CD14-positive monocyte (primary cell): ENCODE measurements around the gene CACNA1C. TPM values are rescaled to one million over a fixed set of nuclear protein-coding genes. Genes with fewer than 3 reads are reported as not detected.

ENCODE experiments used
- DNase-seq, 3 donors: peaks; one replicate each; pipeline ENCODE4 v3.0.0-alpha.2; 2011 to 2022
- H2AFZ ChIP-seq: 2 replicates; pipeline ENCODE4 v1.6.0; 2012; ENCODE audit warnings: mild to moderate bottlenecking, low read depth, low read length, inconsistent platforms; ENCODE audit not compliant: insufficient read depth, poor library complexity, severe bottlenecking
- H3K27ac ChIP-seq, 2 donors: 1 replicate in 1 of 2; 2 replicates in 1 of 2; pipeline ENCODE4 v1.5.1; 2012 to 2013; ENCODE audit warnings: low read length in 2 of 2, control low read depth in 1 of 2, inconsistent platforms in 1 of 2, low read depth in 1 of 2, mild to moderate bottlenecking in 1 of 2
- H3K27me3 ChIP-seq, 2 donors: one replicate each; pipeline versions ENCODE4 v1.6.0 to v1.6.1; 2011 to 2013; ENCODE audit warnings: low read length in 2 of 2; ENCODE audit not compliant: control insufficient read depth in 2 of 2, insufficient read depth in 2 of 2
- H3K36me3 ChIP-seq, 2 donors: replicated peaks in 1 of 2; 1 replicate in 1 of 2; 2 replicates in 1 of 2; pipeline versions ENCODE4 v1.5.1 to v1.6.1; 2012 to 2013; ENCODE audit warnings: low read length in 2 of 2, control low read depth in 1 of 2, inconsistent platforms in 1 of 2, mild to moderate bottlenecking in 1 of 2; ENCODE audit not compliant: insufficient read depth in 2 of 2, control insufficient read depth in 1 of 2
- H3K4me1 ChIP-seq, 2 donors: 1 replicate in 1 of 2; 2 replicates in 1 of 2; pipeline versions ENCODE4 v1.5.1 to v1.6.1; 2012 to 2013; ENCODE audit warnings: low read length in 2 of 2, control low read depth in 1 of 2, inconsistent platforms in 1 of 2, mild to moderate bottlenecking in 1 of 2, moderate library complexity in 1 of 2; ENCODE audit not compliant: insufficient read depth in 2 of 2, control insufficient read depth in 1 of 2
- H3K4me2 ChIP-seq: replicated peaks from 2 replicates; pipeline ENCODE3; 2012; ENCODE audit warnings: low read length, moderate library complexity, mild to moderate bottlenecking; ENCODE audit not compliant: poor library complexity, severe bottlenecking; ENCODE audit errors: extremely low read depth
- H3K4me3 ChIP-seq, 3 experiments: fragments of 200-600 bp in 1 of 3; sonication (generic) in 1 of 3; replicated peaks in 1 of 3; 1 replicate in 2 of 3; 2 replicates in 1 of 3; pipeline ENCODE4 v1.5.1; 2011 to 2013; ENCODE audit warnings: low read length in 3 of 3, mild to moderate bottlenecking in 3 of 3, control low read depth in 2 of 3, low read depth in 2 of 3, inconsistent platforms in 1 of 3, moderate library complexity in 1 of 3
- H3K79me2 ChIP-seq: 2 replicates; pipeline ENCODE4 v1.6.0; 2012; ENCODE audit warnings: mild to moderate bottlenecking, control low read depth, inconsistent platforms, low read length, moderate library complexity; ENCODE audit not compliant: insufficient read depth
- H3K9ac ChIP-seq: 2 replicates; pipeline ENCODE4 v1.6.0; 2017; ENCODE audit warnings: low read length, mild to moderate bottlenecking; ENCODE audit not compliant: insufficient read depth, poor library complexity, severe bottlenecking
- H3K9me3 ChIP-seq, 2 donors: replicated peaks in 1 of 2; 1 replicate in 1 of 2; 2 replicates in 1 of 2; pipeline versions ENCODE4 v1.5.1 to v1.6.1; 2012 to 2013; ENCODE audit warnings: low read length in 2 of 2, control low read depth in 1 of 2; ENCODE audit not compliant: control insufficient read depth in 1 of 2, insufficient read depth in 1 of 2
- H4K20me1 ChIP-seq: 2 replicates; pipeline ENCODE4 v1.6.0; 2012; ENCODE audit warnings: mild to moderate bottlenecking, low read length, control low read depth, moderate library complexity; ENCODE audit not compliant: insufficient read depth
- H3K27ac Mint-ChIP-seq, 7 donors: one replicate each; pipeline ENCODE4 v1.8.0; 2020; ENCODE audit warnings: mild to moderate bottlenecking in 7 of 7, mixed read lengths in 7 of 7, moderate library complexity in 6 of 7, inconsistent platforms in 2 of 7
- H3K27me3 Mint-ChIP-seq, 3 donors: one replicate each; pipeline ENCODE4 v1.8.0; 2021 to 2022; ENCODE audit warnings: low read depth in 3 of 3, mild to moderate bottlenecking in 3 of 3, mixed read lengths in 3 of 3, moderate library complexity in 3 of 3, inconsistent platforms in 1 of 3
- H3K36me3 Mint-ChIP-seq, 2 donors: one replicate each; pipeline ENCODE4 v1.8.0; 2020; ENCODE audit warnings: mixed read lengths in 2 of 2, inconsistent platforms in 1 of 2, mild to moderate bottlenecking in 1 of 2
- H3K4me1 Mint-ChIP-seq: one replicate; pipeline ENCODE4 v1.8.0; 2020; ENCODE audit warnings: mild to moderate bottlenecking, mixed read lengths
- H3K4me3 Mint-ChIP-seq, 2 donors: one replicate each; pipeline ENCODE4 v1.8.0; 2020; ENCODE audit warnings: mild to moderate bottlenecking in 2 of 2, mixed read lengths in 2 of 2, moderate library complexity in 1 of 2
- H3K9me3 Mint-ChIP-seq, 7 donors: one replicate each; pipeline ENCODE4 v1.8.0; 2020 to 2022; ENCODE audit warnings: mixed read lengths in 7 of 7, mild to moderate bottlenecking in 6 of 7, moderate library complexity in 6 of 7, inconsistent platforms in 2 of 7
- CTCF ChIP-seq: fragments of 200-600 bp; IDR thresholded peaks from one replicate; pipeline ENCODE4 v1.8.0; 2022; ENCODE audit warnings: antibody characterized with exemption, mild to moderate bottlenecking
- WGBS: methylation state at CpG from one replicate; pipeline ENCODE4 v1.1.5; 2013; ENCODE audit warnings: missing lambda C conversion rate; ENCODE audit not compliant: insufficient coverage; 5-methylcytosine and 5-hydroxymethylcytosine counted together
- intact Hi-C, 2 donors: fragments of 100-400 bp; cut with micrococcal nuclease; formaldehyde crosslinking; loops; one replicate each; pipeline versions ENCODE4 v1.15.0 to v1.15.1; 2023
- polyA plus RNA-seq, 3 donors: library from polyadenylated mRNA; depleted of rRNA in 1 of 3; unstranded in 2 of 3; stranded (reverse) in 1 of 3; fragments of 300-500 nt in 2 of 3; fragments of >200 nt in 1 of 3; fragmentation: Illumina TruSeq in 2 of 3; gene quantifications; 1 replicate in 2 of 3; 2 replicates in 1 of 3; pipeline ENCODE4 v1.2.3, GENCODE V29; 2012 to 2021

Gene CACNA1C
- polyA plus RNA-seq, 3 donors: not detected

GRCh38 chr12:2061402-2061801, 8.6 kb downstream of the CACNA1C start:
- H3K27me3 ChIP-seq: peaks cover 4 to 8% of the 10 kb centered on the region in 2 donors
- H3K9ac ChIP-seq: peak overlapping the region; percentile 1
- H3K9me3 Mint-ChIP-seq: peaks cover 0 to 2% (median 0%) of the 10 kb centered on the region in 7 donors
- H2AFZ ChIP-seq: no peak overlapping the region
- no peak overlapping the region for H3K4me3 Mint-ChIP-seq
- TF ChIP-seq CTCF: no peak
- peaks cover 11% of the 10 kb centered on the region for H3K4me1 Mint-ChIP-seq
- H3K4me2 ChIP-seq: no peak overlapping the region
- intact Hi-C loops: no loop called here
- no peak overlapping the region for H3K27ac ChIP-seq
- H3K36me3 ChIP-seq: no peaks in the 10 kb centered on the region
- no peak overlapping the region for H3K27ac Mint-ChIP-seq
- peaks cover 8 to 11% of the 10 kb centered on the region in 2 donors for H3K4me1 ChIP-seq
- H3K27me3 Mint-ChIP-seq: peaks cover 13 to 28% (median 16%) of the 10 kb centered on the region in 3 donors
- H3K36me3 Mint-ChIP-seq: no peaks in the 10 kb centered on the region
- no peaks in the 10 kb centered on the region for H3K9me3 ChIP-seq
- H3K4me3 ChIP-seq: no peak overlapping the region
- WGBS: 97% methylated on average over 4 of the region's 6 CpGs
- H3K79me2 ChIP-seq: no peaks in the 10 kb centered on the region
- no peak for DNase-seq
- no peaks in the 10 kb centered on the region for H4K20me1 ChIP-seq

- peak overlapping the region; percentile 42 for H3K4me2 ChIP-seq
- no peak for DNase-seq
Observed at GRCh38 chr12:2064071-2064507, 11.3 kb downstream of the CACNA1C start.

More at GRCh38 chr12:2064071-2064507, 11.3 kb downstream of the CACNA1C start:
- TF ChIP-seq CTCF: no peak
- intact Hi-C loops: no loop called here
- H3K9me3 ChIP-seq: peaks cover 2 to 6% of the 10 kb centered on the region in 2 donors
- Mint-ChIP-seq H3K4me3 (peak overlapping the region; percentile 50 to 84), H3K27me3 (peaks cover 3 to 15% (median 5%) of the 10 kb centered on the region in 3 donors), H3K27ac (peak overlapping the region in 2 of 7 donors; percentile 10 to 66), H3K9me3 (peaks cover 0 to 8% (median 3%) of the 10 kb centered on the region in 7 donors), H3K4me1 (peaks cover 11% of the 10 kb centered on the region), H3K36me3 (no peaks in the 10 kb centered on the region)
- WGBS: 0% methylated on average over 4 of the region's 5 CpGs
- no peaks in the 10 kb centered on the region for H3K36me3 ChIP-seq
- peaks cover 8 to 11% of the 10 kb centered on the region in 2 donors for H3K4me1 ChIP-seq
- H3K27ac ChIP-seq: no peak overlapping the region
- peak overlapping the region; percentile 52 for H2AFZ ChIP-seq
- H4K20me1 ChIP-seq: no peaks in the 10 kb centered on the region
- H3K4me3 ChIP-seq: peak overlapping the region in 1 of 3 experiments; percentile 40
- H3K27me3 ChIP-seq: peaks cover 0 to 2% of the 10 kb centered on the region in 2 donors
- H3K9ac ChIP-seq: peak overlapping the region; percentile 55
- H3K79me2 ChIP-seq: no peaks in the 10 kb centered on the region
